NT2/D1 (cell line): Measurements from ENCODE around the gene MAML3.

Source experiments
- DNase-seq: peaks from one replicate; pipeline ENCODE4 v3.0.0-alpha.2; 2011; ENCODE audit warnings: low read depth, low spot score
- H3K27me3 ChIP-seq: 2 replicates; pipeline ENCODE4 v1.6.0; 2011; ENCODE audit warnings: mild to moderate bottlenecking; ENCODE audit not compliant: insufficient read length, insufficient read depth
- H3K36me3 ChIP-seq: 2 replicates; pipeline ENCODE4 v1.6.1; 2011; ENCODE audit warnings: mild to moderate bottlenecking, low read length, mixed read lengths; ENCODE audit not compliant: insufficient read depth, insufficient read length
- H3K4me1 ChIP-seq: 2 replicates; pipeline ENCODE4 v1.5.1; 2011; ENCODE audit not compliant: insufficient read depth, insufficient read length
- H3K4me3 ChIP-seq: 2 replicates; pipeline ENCODE4 v1.5.1; 2011; ENCODE audit warnings: low read depth; ENCODE audit not compliant: insufficient read length
- H3K9ac ChIP-seq: 2 replicates; pipeline ENCODE4 v1.6.0; 2011; ENCODE audit warnings: low read depth; ENCODE audit not compliant: insufficient read length
- H3K9me3 ChIP-seq: 2 replicates; pipeline ENCODE4 v1.5.1; 2011; ENCODE audit warnings: mild to moderate bottlenecking, low read length; ENCODE audit not compliant: insufficient read depth
- SUZ12 ChIP-seq: IDR thresholded peaks from 2 replicates; pipeline ENCODE4 v1.6.1; 2011; ENCODE audit not compliant: insufficient read length, insufficient read depth; ENCODE audit errors: extremely low read depth
- YY1 ChIP-seq: IDR thresholded peaks from 2 replicates; pipeline ENCODE4 v1.6.1; 2011; ENCODE audit not compliant: insufficient read length, insufficient read depth
- ZNF274 ChIP-seq: IDR thresholded peaks from 2 replicates; pipeline ENCODE4 v1.6.1; 2011; ENCODE audit warnings: mild to moderate bottlenecking, low read depth, low read length

Gene MAML3

DNA sequence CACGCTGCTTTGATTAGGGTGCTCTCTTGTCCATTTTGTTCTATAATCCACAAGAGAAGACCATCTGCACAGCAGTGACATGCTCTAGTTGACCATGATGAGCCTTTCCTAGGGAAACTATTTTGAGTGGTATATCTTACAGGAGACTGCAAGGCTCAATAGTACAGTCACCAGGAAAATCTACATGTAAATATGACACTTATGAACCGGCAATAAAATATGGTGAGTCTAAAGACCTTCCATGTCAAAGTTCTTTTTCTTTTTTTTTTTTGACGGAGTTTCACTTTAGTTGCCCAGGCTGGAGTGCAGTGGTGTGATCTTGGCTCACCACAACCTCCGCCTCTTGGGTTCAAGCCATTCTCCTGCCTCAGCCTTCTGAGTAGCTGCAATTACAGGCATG, 384.6 kb downstream of the MAML3 start:
- no peaks in the 10 kb centered on the region for H3K9me3 ChIP-seq
- no peak for TF ChIP-seq YY1
- no peak for TF ChIP-seq ZNF274
- no peak for TF ChIP-seq SUZ12
- no peak overlapping the region for H3K9ac ChIP-seq
- H3K4me1 ChIP-seq, result no peaks in the 10 kb centered on the region
- no peak for DNase-seq
- no peak overlapping the region for H3K4me3 ChIP-seq
- H3K27me3 ChIP-seq, result no peaks in the 10 kb centered on the region
- no peaks in the 10 kb centered on the region for H3K36me3 ChIP-seq

DNA sequence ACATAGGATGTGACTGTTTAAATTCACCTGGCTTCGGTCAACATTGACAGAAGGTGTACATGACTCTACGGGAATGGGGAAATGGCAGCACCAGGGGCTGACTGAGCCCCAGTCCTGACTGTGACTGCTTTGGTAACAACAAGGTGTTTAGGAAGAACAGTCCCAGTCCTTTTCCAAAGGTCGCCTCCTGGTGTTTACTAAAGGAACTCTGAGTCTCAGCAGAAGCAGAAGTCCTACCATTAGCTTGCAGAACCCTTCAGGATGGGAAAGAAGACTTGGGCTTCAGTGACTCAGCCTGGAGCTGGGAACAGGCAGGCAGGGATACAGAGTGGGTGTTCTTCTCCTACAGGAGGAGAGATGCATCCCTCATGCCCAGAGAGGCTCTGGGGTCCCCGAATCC, 385.1 kb downstream of the MAML3 start:
- no peak overlapping the region for H3K9ac ChIP-seq
- no peak overlapping the region for H3K4me3 ChIP-seq
- H3K9me3 ChIP-seq, result no peaks in the 10 kb centered on the region
- TF ChIP-seq YY1 (no peak), SUZ12 (no peak), ZNF274 (no peak)
- H3K36me3 ChIP-seq, result no peaks in the 10 kb centered on the region
- H3K27me3 ChIP-seq, result no peaks in the 10 kb centered on the region
- no peaks in the 10 kb centered on the region for H3K4me1 ChIP-seq
- no peak for DNase-seq

DNA sequence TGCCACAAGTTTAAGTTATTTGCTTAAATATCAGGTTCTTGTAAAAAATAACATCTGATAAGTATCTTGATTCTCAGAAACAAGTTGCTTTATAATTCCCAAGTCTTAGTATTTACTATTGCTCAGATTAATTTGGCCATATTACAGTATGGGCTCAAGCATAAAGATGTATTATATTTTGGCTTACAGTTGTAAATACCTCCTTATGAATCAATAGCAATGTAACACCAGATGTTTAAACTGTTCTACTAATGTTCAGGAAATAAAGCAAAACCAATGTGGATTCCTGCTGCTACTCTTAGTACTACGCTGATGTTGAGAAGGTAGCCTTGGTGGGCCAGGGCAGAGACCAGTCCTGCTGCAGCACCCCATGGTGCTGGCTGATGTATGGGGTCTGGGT, 385.6 kb downstream of the MAML3 start:
- Histone ChIP-seq H3K9ac (no peak overlapping the region), H3K4me1 (no peaks in the 10 kb centered on the region), H3K36me3 (no peaks in the 10 kb centered on the region), H3K4me3 (no peak overlapping the region), H3K27me3 (no peaks in the 10 kb centered on the region), H3K9me3 (no peaks in the 10 kb centered on the region)
- DNase-seq, result no peak
- TF ChIP-seq YY1, result no peak
- no peak for TF ChIP-seq ZNF274
- TF ChIP-seq SUZ12, result no peak

DNA sequence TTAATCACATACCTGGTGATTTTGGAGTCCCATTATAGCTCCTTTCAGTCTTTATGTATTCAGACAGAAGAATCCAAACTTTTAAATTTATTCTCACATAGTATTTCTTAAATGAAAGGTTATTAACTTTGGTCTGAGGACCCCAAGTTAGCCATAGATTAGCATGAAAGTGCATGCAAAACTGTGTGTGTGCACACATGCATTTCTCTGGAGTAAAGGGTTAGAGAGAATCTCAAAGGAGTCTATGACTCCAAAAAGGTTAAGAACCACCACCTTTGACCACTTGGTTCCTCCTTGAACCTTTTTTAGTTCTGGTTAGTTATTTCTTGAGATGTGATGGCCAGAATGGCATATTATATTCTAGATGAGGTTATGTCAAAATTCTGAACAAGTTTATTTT, 386.4 kb downstream of the MAML3 start:
- no peak for DNase-seq
- no peak overlapping the region for H3K9ac ChIP-seq
- TF ChIP-seq ZNF274 (no peak), SUZ12 (no peak), YY1 (no peak)
- no peaks in the 10 kb centered on the region for H3K36me3 ChIP-seq
- H3K27me3 ChIP-seq, result no peaks in the 10 kb centered on the region
- H3K4me3 ChIP-seq, result no peak overlapping the region
- H3K9me3 ChIP-seq, result no peaks in the 10 kb centered on the region
- H3K4me1 ChIP-seq, result no peaks in the 10 kb centered on the region

DNA sequence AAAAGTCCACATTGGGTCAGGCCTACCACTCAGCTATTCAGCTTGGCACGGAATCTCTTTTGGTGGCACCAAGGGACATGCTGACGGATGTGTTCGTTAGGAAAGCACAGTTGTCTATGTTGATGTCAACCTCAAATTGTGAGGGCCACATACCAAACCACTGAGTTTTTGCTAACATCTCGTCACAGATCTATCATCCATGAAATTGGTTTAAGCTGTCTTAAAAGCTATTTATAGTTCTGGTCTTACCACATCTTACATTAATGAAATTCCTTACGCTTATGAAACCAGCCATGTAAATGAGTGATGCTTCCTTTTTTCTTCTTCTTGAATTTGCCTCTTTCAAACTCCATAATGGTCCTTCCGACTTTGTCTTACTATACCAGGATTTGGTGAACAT, 386.8 kb downstream of the MAML3 start:
- Histone ChIP-seq H3K9ac (no peak overlapping the region), H3K9me3 (no peaks in the 10 kb centered on the region), H3K27me3 (no peaks in the 10 kb centered on the region), H3K36me3 (no peaks in the 10 kb centered on the region), H3K4me1 (no peaks in the 10 kb centered on the region), H3K4me3 (no peak overlapping the region)
- DNase-seq, result no peak
- TF ChIP-seq YY1 (no peak), SUZ12 (no peak), ZNF274 (no peak)

DNA sequence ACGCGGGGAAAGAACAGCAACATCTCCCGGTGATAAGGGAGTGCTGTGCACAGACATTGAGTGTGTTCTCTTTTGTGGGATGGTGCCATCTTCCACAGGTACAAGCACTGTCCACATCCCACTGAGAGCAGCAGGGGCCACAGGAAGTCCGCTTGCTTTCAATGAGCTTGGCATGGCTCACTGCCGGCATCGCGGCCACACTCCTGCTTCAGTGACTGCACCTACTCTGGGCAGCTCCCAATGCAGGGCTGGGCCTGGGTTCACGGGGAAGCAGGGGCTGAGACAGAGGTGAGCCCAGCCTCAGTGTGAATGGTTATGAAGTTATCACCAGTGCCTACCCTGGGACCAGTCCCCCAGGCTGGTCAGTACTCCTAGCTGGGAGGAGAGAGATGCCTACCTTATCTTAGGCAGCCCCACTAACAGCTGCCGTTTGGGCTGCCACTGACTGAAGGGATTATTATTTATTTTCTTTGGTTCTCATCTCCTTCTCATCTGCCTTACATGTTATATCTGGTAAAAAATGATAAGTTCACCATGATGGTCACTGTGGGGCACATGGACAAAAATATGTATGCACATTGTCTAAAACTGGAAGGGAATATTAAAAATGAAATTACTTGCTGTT, 389.2 kb downstream of the MAML3 start:
- no peak overlapping the region for H3K4me3 ChIP-seq
- H3K9me3 ChIP-seq, result no peaks in the 10 kb centered on the region
- H3K36me3 ChIP-seq, result no peaks in the 10 kb centered on the region
- no peak overlapping the region for H3K9ac ChIP-seq
- no peaks in the 10 kb centered on the region for H3K27me3 ChIP-seq
- no peak for TF ChIP-seq SUZ12
- no peak for TF ChIP-seq ZNF274
- TF ChIP-seq YY1, result no peak
- no peaks in the 10 kb centered on the region for H3K4me1 ChIP-seq
- no peak for DNase-seq

DNA sequence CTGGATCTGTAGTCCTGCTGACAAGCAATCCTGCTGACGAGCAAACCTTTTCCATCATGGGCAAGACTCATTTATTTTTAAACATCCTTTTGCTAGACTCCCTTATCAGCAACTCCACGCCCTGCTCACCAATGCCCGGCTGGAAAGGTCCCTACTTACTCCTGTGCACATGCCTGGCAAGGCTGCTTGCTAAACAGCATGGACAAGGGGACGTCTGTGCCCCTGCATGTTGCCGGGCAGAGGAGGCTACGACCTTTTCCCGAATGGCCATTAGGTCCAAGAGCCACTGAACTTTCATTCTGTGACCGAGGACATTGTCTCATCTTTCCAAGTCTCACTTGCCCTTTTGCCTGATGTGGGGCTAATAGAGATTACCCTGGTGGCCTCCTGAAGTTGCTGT, 389.8 kb downstream of the MAML3 start:
- DNase-seq, result no peak

DNA sequence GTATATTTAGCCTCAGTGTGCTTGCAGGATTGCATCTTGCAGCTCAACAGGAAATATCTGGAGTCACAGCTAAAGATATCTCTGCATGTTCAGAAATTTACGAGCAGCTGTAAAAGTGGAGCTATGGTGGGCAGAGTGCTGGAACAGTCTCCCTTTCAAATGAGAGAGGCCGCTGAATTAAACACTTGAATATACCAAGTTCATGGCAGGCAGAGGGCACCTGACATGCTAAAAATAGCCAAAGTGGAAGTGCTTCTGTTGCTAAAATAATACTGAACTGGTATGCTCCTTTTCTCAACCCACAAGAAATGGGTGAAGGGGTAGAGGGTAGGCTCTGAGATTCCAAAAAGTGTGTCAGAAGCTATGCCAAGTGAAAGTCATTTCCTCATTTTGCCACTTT, 390.3 kb downstream of the MAML3 start:
- H3K4me1 ChIP-seq, result no peaks in the 10 kb centered on the region
- H3K27me3 ChIP-seq, result no peaks in the 10 kb centered on the region
- H3K4me3 ChIP-seq, result no peak overlapping the region
- TF ChIP-seq SUZ12 (no peak), YY1 (no peak), ZNF274 (no peak)
- no peak for DNase-seq
- no peak overlapping the region for H3K9ac ChIP-seq
- no peaks in the 10 kb centered on the region for H3K36me3 ChIP-seq
- no peaks in the 10 kb centered on the region for H3K9me3 ChIP-seq

More for the DNA sequence above, 389.8 kb downstream of the MAML3 start:
- no peaks in the 10 kb centered on the region for H3K36me3 ChIP-seq
- no peaks in the 10 kb centered on the region for H3K9me3 ChIP-seq
- no peak overlapping the region for H3K4me3 ChIP-seq
- TF ChIP-seq ZNF274 (no peak), SUZ12 (no peak), YY1 (no peak)
- H3K27me3 ChIP-seq, result no peaks in the 10 kb centered on the region
- H3K9ac ChIP-seq, result no peak overlapping the region
- no peaks in the 10 kb centered on the region for H3K4me1 ChIP-seq
